Hepatocyte (in vitro differentiated cells): Measurements from ENCODE around the gene DENND6A. TPM values are rescaled to one million over a fixed set of nuclear protein-coding genes. Genes with fewer than 3 reads are reported as not detected.
A peak's percentile ranks its signal among the peaks of the same experiment; 100 is the strongest.

Experiments used
- DNase-seq: peaks from one replicate; pipeline ENCODE4 v3.0.0-alpha.2; 2016; ENCODE audit warnings: low spot score
- H2AFZ ChIP-seq: fragments of 200-600 bp; sonication (generic); 2 replicates; pipeline ENCODE4 v1.6.0; 2016; ENCODE audit warnings: antibody characterized with exemption, mild to moderate bottlenecking
- H3K27ac ChIP-seq: fragments of 200-600 bp; sonication (generic); 2 replicates; pipeline ENCODE4 v1.5.1; 2016; ENCODE audit warnings: mild to moderate bottlenecking
- H3K27me3 ChIP-seq: fragments of 200-600 bp; sonication (generic); 2 replicates; pipeline ENCODE4 v1.6.1; 2016
- H3K36me3 ChIP-seq: fragments of 200-600 bp; sonication (generic); replicated peaks from 2 replicates; pipeline ENCODE4 v1.5.1; 2016; ENCODE audit warnings: low read depth; ENCODE audit not compliant: insufficient read depth
- H3K4me1 ChIP-seq: fragments of 200-600 bp; sonication (generic); 2 replicates; pipeline ENCODE4 v1.5.1; 2016; ENCODE audit warnings: mild to moderate bottlenecking, moderate library complexity; ENCODE audit not compliant: insufficient read depth
- H3K4me2 ChIP-seq: fragments of 200-600 bp; sonication (generic); 2 replicates; pipeline ENCODE4 v1.6.0; 2016
- H3K4me3 ChIP-seq: fragments of 200-600 bp; sonication (generic); 2 replicates; pipeline ENCODE4 v1.5.1; 2016; ENCODE audit warnings: mild to moderate bottlenecking
- H3K79me2 ChIP-seq: fragments of 200-600 bp; sonication (generic); 2 replicates; pipeline ENCODE4 v1.6.0; 2017; ENCODE audit warnings: mild to moderate bottlenecking
- H3K9me2 ChIP-seq: fragments of 200-600 bp; sonication (generic); replicated peaks from 2 replicates; pipeline ENCODE4 v1.6.0; 2017; ENCODE audit warnings: mild to moderate bottlenecking; ENCODE audit not compliant: insufficient read depth
- H3K9me3 ChIP-seq: fragments of 200-600 bp; sonication (generic); 2 replicates; pipeline ENCODE4 v1.5.1; 2016; ENCODE audit warnings: low read depth, mild to moderate bottlenecking
- H4K20me1 ChIP-seq: fragments of 200-600 bp; sonication (generic); 2 replicates; pipeline ENCODE4 v1.6.0; 2016; ENCODE audit warnings: mild to moderate bottlenecking; ENCODE audit not compliant: insufficient read depth, poor library complexity, severe bottlenecking
- EZH2 ChIP-seq: fragments of 200-600 bp; sonication (generic); IDR thresholded peaks from 2 replicates; pipeline ENCODE4 v1.6.1; 2016; ENCODE audit warnings: antibody characterized with exemption, mild to moderate bottlenecking, borderline replicate concordance
- EZH2phosphoT487 ChIP-seq: fragments of 200-600 bp; sonication (generic); IDR thresholded peaks from one replicate; pipeline ENCODE4 v1.6.1; 2018; ENCODE audit warnings: antibody characterized with exemption, mild to moderate bottlenecking, low read depth, moderate library complexity; ENCODE audit not compliant: unreplicated experiment, severe bottlenecking
- WGBS: methylation state at CpG from one replicate; pipeline ENCODE4 v1.1.6; 2016; ENCODE audit warnings: low lambda C conversion rate; ENCODE audit errors: missing lambda C conversion rate; 5-methylcytosine and 5-hydroxymethylcytosine counted together
- polyA plus RNA-seq: library from polyadenylated mRNA; unstranded; fragments of >200 nt; fragmentation: Nextera tagmentation; extraction: Ambion mirVana; gene quantifications from 2 replicates; pipeline ENCODE4 v1.2.1, GENCODE V29; 2016
- total RNA-seq: library from RNA; depleted of rRNA; stranded (reverse); fragments of >200 nt; gene quantifications from 2 replicates; pipeline ENCODE4 v1.2.3, GENCODE V29; 2014
- TF ChIP-seq, protein P1 (sequence below): fragments of 200-600 bp; sonication (generic); IDR thresholded peaks from 2 replicates; pipeline ENCODE4 v1.5.1; 2016; ENCODE audit warnings: antibody characterized with exemption, mild to moderate bottlenecking; ENCODE audit not compliant: poor library complexity

Gene DENND6A
- total and polyA plus RNA-seq, 2 experiments from 2014 or later = 6.3 to 19.3 TPM

- H3K9me3 ChIP-seq = no peaks in the 10 kb centered on the region
- H3K9me2 ChIP-seq = no peaks in the 10 kb centered on the region
- 90% methylated on average over 2 of the region's 2 CpGs for WGBS
- no peaks in the 10 kb centered on the region for H3K27me3 ChIP-seq
- H4K20me1 ChIP-seq = peaks cover 12% of the 10 kb centered on the region
- H3K27ac ChIP-seq = no peak overlapping the region
- H3K79me2 ChIP-seq = peaks cover 23% of the 10 kb centered on the region
- no peaks in the 10 kb centered on the region for H3K36me3 ChIP-seq
- no peak overlapping the region for H3K4me3 ChIP-seq
- no peak overlapping the region for H3K4me2 ChIP-seq
- no peak overlapping the region for H2AFZ ChIP-seq
- TF ChIP-seq EZH2phosphoT487 = no peak
- TF ChIP-seq EZH2 = no peak
- TF ChIP-seq, protein P1, sequence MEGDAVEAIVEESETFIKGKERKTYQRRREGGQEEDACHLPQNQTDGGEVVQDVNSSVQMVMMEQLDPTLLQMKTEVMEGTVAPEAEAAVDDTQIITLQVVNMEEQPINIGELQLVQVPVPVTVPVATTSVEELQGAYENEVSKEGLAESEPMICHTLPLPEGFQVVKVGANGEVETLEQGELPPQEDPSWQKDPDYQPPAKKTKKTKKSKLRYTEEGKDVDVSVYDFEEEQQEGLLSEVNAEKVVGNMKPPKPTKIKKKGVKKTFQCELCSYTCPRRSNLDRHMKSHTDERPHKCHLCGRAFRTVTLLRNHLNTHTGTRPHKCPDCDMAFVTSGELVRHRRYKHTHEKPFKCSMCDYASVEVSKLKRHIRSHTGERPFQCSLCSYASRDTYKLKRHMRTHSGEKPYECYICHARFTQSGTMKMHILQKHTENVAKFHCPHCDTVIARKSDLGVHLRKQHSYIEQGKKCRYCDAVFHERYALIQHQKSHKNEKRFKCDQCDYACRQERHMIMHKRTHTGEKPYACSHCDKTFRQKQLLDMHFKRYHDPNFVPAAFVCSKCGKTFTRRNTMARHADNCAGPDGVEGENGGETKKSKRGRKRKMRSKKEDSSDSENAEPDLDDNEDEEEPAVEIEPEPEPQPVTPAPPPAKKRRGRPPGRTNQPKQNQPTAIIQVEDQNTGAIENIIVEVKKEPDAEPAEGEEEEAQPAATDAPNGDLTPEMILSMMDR = no peak
- no peak for DNase-seq
- H3K4me1 ChIP-seq = peaks cover 14% of the 10 kb centered on the region
Measured at GRCh38 chr3:57600195-57600594, 92.7 kb downstream of the DENND6A start.

GRCh38 chr3:57598765-57599360 lies 94.0 kb downstream of the DENND6A start:
- H2AFZ ChIP-seq = peak overlapping the region; percentile 44
- WGBS = 66% methylated on average over 5 of the region's 5 CpGs
- H3K79me2 ChIP-seq = peaks cover 37% of the 10 kb centered on the region
- peaks cover 20% of the 10 kb centered on the region for H3K4me1 ChIP-seq
- H3K27ac ChIP-seq = peak overlapping the region; percentile 96
- peak overlapping the region; percentile 84 for H3K4me2 ChIP-seq
- no peaks in the 10 kb centered on the region for H3K36me3 ChIP-seq
- no peaks in the 10 kb centered on the region for H3K27me3 ChIP-seq
- H4K20me1 ChIP-seq = peaks cover 25% of the 10 kb centered on the region
- no peak for DNase-seq
- peak overlapping the region; percentile 18 for H3K4me3 ChIP-seq
- no peak for TF ChIP-seq EZH2
- TF ChIP-seq EZH2phosphoT487 = no peak
- TF ChIP-seq, protein P1 = no peak
- no peaks in the 10 kb centered on the region for H3K9me3 ChIP-seq
- H3K9me2 ChIP-seq = no peaks in the 10 kb centered on the region

DNA sequence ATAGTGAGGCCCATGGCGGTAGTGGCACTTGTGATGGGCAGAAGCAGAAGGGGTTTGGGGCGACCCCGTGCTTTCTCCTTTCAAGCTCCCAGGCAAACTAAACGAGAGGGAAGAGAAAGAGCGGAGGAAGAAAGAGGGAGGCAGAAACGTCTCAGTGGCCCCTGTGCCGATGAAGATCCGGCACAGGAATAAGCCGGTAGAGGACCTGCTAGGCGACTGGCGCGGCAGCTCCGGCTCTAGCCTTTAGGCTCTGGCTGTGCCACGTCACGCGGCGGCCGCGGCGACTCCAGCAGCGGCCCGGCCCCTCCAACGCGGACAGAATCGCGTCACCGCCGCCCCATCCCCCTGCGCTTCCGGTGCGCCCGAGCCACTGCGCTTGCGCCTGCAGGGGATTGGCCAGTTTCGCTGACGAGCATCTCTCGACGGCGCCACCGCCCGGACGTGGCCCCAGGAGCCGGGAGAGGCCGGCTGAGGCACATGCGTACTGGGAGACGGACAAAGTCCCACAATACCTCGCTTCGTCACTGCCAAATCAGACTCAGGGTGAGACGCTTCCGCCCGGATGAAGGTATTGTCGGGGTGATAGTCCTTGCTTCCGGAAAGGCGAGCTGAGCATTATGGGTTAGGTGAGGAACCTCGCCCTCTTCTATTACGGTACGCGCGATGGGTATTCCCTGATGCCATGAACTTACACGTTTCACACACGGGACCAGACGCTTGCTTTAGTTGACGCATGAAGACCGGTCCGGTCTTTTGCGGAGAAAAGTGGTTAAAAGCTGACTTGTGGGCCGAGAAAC lies 95.6 kb downstream of the DENND6A start, which contains the start of gene ARF4:
TSS of gene ARF4 (minus strand) at position 218 of the 797 bp plus-strand sequence. CDS start at position 14, 204 bp downstream.
- H3K9me3 ChIP-seq = no peaks in the 10 kb centered on the region

More for the DNA sequence above, 95.6 kb downstream of the DENND6A start, which contains the start of gene ARF4:
- Histone ChIP-seq H3K27me3 (no peaks in the 10 kb centered on the region), H2AFZ (peak within 1 kb of the TSS; percentile 44), H3K4me2 (peak within 1 kb of the TSS; percentile 84), H3K9me2 (no peaks in the 10 kb centered on the region), H3K27ac (peak within 1 kb of the TSS; percentile 99), H3K4me1 (peaks cover 24% of the 10 kb centered on the region), H4K20me1 (peaks cover 40% of the 10 kb centered on the region), H3K79me2 (peaks cover 52% of the 10 kb centered on the region), H3K4me3 (peak within 1 kb of the TSS; percentile 77), H3K36me3 (no peaks in the 10 kb centered on the region)
- DNase-seq = peak; percentile 99
- TF ChIP-seq EZH2phosphoT487 = no peak
- TF ChIP-seq, protein P1 = peak; percentile 4
- WGBS = 1% methylated on average over 66 of the region's 67 CpGs
